Endothelial cell of umbilical vein (primary cell): ENCODE measurements around the gene TMEM170A. TPM values are rescaled to one million over a fixed set of nuclear protein-coding genes. Genes with fewer than 3 reads are reported as not detected.

Experiments
- BruUV-seq: library from RNA; stranded (reverse); fragments of 400-500 nt; replicated peaks from 2 replicates; lab custom pipeline; 2021; lab: Mats Ljungman, UMichigan
- CTCF ChIA-PET: fragments of 300-600, 350-600 bp; sonication (Branson Sonifier 250); formaldehyde crosslinking; loops from one replicate; lab custom pipeline; 2021; ENCODE audit warnings: antibody characterized with exemption, inconsistent platforms; lab: Charles Lee
- POLR2A ChIA-PET: fragments of 300-600, 350-600 bp; sonication (Branson Sonifier 250); formaldehyde crosslinking; loops from one replicate; lab custom pipeline; 2021; ENCODE audit warnings: antibody characterized with exemption, inconsistent platforms; lab: Charles Lee
- DNase-seq: peaks from one replicate; pipeline ENCODE4 v3.0.0-alpha.2; 2011; ENCODE audit warnings: low read depth, low spot score
- FAIRE-seq: peaks from 2 replicates; lab custom pipeline; 2011; peaks lifted over from hg19 to GRCh38; lab: Jason Lieb, UNC
- H2AFZ ChIP-seq: 2 replicates; pipeline ENCODE4 v1.6.0; 2012; ENCODE audit warnings: low read depth, low read length, control low read depth, inconsistent platforms
- H3K27ac ChIP-seq: 2 replicates; pipeline ENCODE4 v1.5.1; 2011; ENCODE audit warnings: low read depth, mild to moderate bottlenecking, control low read depth, low read length, moderate library complexity; ENCODE audit not compliant: insufficient read depth
- H3K27me3 ChIP-seq, 2 experiments: 2 replicates each; pipeline versions ENCODE4 v1.6.0 to v1.6.1; 2011; ENCODE audit warnings: low read length in 2 of 2, mixed read lengths in 1 of 2; ENCODE audit not compliant: control insufficient read depth in 2 of 2, insufficient read depth in 2 of 2
- H3K36me3 ChIP-seq, 2 experiments: 2 replicates in 1 of 2; 3 replicates in 1 of 2; pipeline ENCODE4 v1.5.1; 2011; ENCODE audit warnings: low read length in 2 of 2, mild to moderate bottlenecking in 1 of 2, moderate library complexity in 1 of 2; ENCODE audit not compliant: control insufficient read depth in 2 of 2, insufficient read depth in 2 of 2; ENCODE audit errors: extremely low read depth in 1 of 2
- H3K4me1 ChIP-seq: 3 replicates; pipeline ENCODE4 v1.5.1; 2011; ENCODE audit warnings: mild to moderate bottlenecking, low read length; ENCODE audit not compliant: control insufficient read depth, insufficient read depth; ENCODE audit errors: extremely low read depth
- H3K4me2 ChIP-seq: 2 replicates; pipeline ENCODE4 v1.6.1; 2011; ENCODE audit warnings: low read length, control low read depth, mixed read lengths; ENCODE audit not compliant: insufficient read depth
- H3K4me3 ChIP-seq, 3 experiments: fragments of 200-600 bp in 1 of 3; sonication (generic), shearing (Covaris generic) in 1 of 3; replicated peaks in 1 of 3; 2 replicates each; pipeline ENCODE4 v1.5.1; 2011 to 2016; ENCODE audit warnings: control low read depth in 3 of 3, low read length in 3 of 3, mild to moderate bottlenecking in 2 of 3, inconsistent platforms in 1 of 3, low read depth in 1 of 3, moderate library complexity in 1 of 3; ENCODE audit not compliant: insufficient read depth in 1 of 3
- H3K79me2 ChIP-seq: 2 replicates; pipeline ENCODE4 v1.6.0; 2012; ENCODE audit warnings: low read length, inconsistent platforms; ENCODE audit not compliant: control insufficient read depth, insufficient read depth
- H3K9ac ChIP-seq: replicated peaks from 2 replicates; pipeline ENCODE3; 2011; ENCODE audit warnings: low read length, control low read depth; ENCODE audit not compliant: insufficient read depth; ENCODE audit errors: extremely low read depth
- H3K9me1 ChIP-seq: replicated peaks from 3 replicates; pipeline ENCODE4 v1.6.0; 2011; ENCODE audit warnings: mild to moderate bottlenecking, low read length; ENCODE audit not compliant: control insufficient read depth, insufficient read depth; ENCODE audit errors: extremely low read depth
- H3K9me3 ChIP-seq: replicated peaks from 2 replicates; pipeline ENCODE4 v1.5.1; 2012; ENCODE audit warnings: low read length, inconsistent platforms; ENCODE audit not compliant: control insufficient read depth, insufficient read depth
- H4K20me1 ChIP-seq: replicated peaks from 2 replicates; pipeline ENCODE3; 2011; ENCODE audit warnings: mild to moderate bottlenecking, low read length; ENCODE audit not compliant: control insufficient read depth, insufficient read depth; ENCODE audit errors: extremely low read depth
- EZH2 ChIP-seq: IDR thresholded peaks from 2 replicates; pipeline ENCODE4 v1.6.1; 2012; ENCODE audit warnings: borderline replicate concordance, low read depth, mild to moderate bottlenecking, moderate library complexity, low read length, inconsistent platforms; ENCODE audit not compliant: severe bottlenecking
- GATA2 ChIP-seq: IDR thresholded peaks from 2 replicates; pipeline ENCODE4 v1.7.0; 2011; ENCODE audit warnings: low read depth, mild to moderate bottlenecking, moderate library complexity, mixed read lengths, low read length; ENCODE audit not compliant: insufficient read length, insufficient read depth
- POLR2A ChIP-seq: IDR thresholded peaks from 2 replicates; pipeline ENCODE4 v1.6.1; 2012; ENCODE audit warnings: low read depth, mild to moderate bottlenecking, control low read depth, low read length
- dilution Hi-C: fragments of 300-500 bp; cut with MboI; formaldehyde crosslinking; loops from one replicate; pipeline ENCODE4 v1.15.0; 2019; ENCODE audit warnings: low sequenced_read_pairs; ENCODE audit not compliant: extremely low pct_ligation_motif_present
- intact Hi-C: fragments of 100-400 bp; cut with micrococcal nuclease; formaldehyde crosslinking; loops from one replicate; pipeline ENCODE4 v1.10.0; 2022
- polyA plus RNA-seq, 4 experiments: library from polyadenylated mRNA; depleted of rRNA in 3 of 4; stranded (reverse) in 3 of 4; unstranded in 1 of 4; fragments of >200 nt; gene quantifications; 2 replicates each; pipeline versions ENCODE4 v1.2.1 to v1.2.3, GENCODE V29; 2011 to 2012; ENCODE audit warnings: missing spikeins in 1 of 4
- total RNA-seq: library from RNA; stranded (reverse); gene quantifications from 2 replicates; pipeline ENCODE4 v1.2.3, GENCODE V29; 2021
- TF ChIP-seq, protein P1 (sequence below), 2 donors: IDR thresholded peaks; 1 replicate in 1 of 2; 2 replicates in 1 of 2; pipeline ENCODE4 v1.5.1; 2011; ENCODE audit warnings: low read length in 2 of 2, mild to moderate bottlenecking in 2 of 2, moderate library complexity in 2 of 2, control low read depth in 1 of 2, inconsistent platforms in 1 of 2, low read depth in 1 of 2; ENCODE audit not compliant: insufficient read depth in 1 of 2; ENCODE audit errors: extremely low read depth in 1 of 2
- TF ChIP-seq, protein P2 (sequence below): IDR thresholded peaks from 2 replicates; pipeline ENCODE4 v1.6.1; 2011; ENCODE audit not compliant: insufficient read depth, insufficient read length

Gene TMEM170A
- total and polyA plus RNA-seq, 2 donors (not counting 3 experiments of a cell fraction or from before 2014, with no cell fraction given) = 12.9 to 22.2 TPM

DNA sequence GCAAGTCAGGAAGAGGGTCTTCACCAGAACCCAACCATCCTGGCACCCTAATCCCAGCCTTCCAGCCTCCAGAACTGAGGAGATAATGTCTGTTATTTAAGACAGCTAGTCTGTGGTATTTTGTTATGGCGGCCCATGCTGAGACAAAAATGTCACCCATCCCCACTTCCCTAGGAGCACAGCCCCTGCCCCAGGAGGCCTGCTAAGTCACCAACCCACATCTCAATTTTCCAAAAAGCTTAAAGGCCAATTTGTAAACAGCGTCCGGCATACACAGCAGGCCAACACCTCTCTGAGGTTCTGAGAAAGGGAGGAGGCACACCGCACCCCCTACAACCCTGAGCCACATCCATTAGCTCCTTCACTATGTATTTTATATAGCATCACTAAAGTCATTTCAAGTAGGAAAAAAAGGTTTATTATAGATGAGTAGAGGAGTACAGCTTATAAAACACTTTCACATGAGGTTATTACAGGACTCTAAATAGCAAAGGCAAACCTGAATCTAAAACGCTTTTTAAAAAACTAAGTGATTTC, 6.9 kb downstream of the TMEM170A start:
- no peak overlapping the region for H3K27ac ChIP-seq

DNA sequence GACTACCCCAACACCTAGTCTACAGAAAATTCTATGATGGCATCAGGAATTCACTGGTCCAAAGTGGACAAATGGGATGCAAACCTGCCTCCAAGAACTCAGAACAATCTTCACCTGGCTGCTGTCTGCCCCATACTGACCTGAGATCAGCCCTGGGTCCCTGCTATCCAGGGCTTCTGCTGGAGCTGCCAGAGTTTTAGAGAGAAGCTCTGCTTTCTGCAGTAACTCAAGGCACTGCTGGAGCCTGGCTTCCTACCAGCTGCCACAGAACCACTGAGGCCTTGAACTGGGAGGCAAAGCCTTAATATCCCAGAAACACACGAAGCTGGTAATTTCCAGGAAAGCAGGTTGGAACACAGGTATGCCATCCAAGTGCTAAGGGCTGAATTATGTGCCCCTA, 7.5 kb downstream of the TMEM170A start:
- H2AFZ ChIP-seq = no peak overlapping the region
- no peaks in the 10 kb centered on the region for H3K36me3 ChIP-seq
- peaks cover 2% of the 10 kb centered on the region for H3K4me1 ChIP-seq
- intact Hi-C loops (no loop called here), dilution Hi-C loops (no loop called here)
- ChIA-PET POLR2A (no interaction called here), CTCF (interaction anchor here (3.5 kb wide), 1 partner anchor 257 kb away, joined by 23 read pairs; no protein-coding TSS in a partner anchor)
- DNase-seq (no peak), FAIRE-seq (no peak)
- H3K9ac ChIP-seq = no peak overlapping the region
- no peaks in the 10 kb centered on the region for H3K9me1 ChIP-seq
- no peak overlapping the region for H3K4me2 ChIP-seq
- no peaks in the 10 kb centered on the region for H3K27me3 ChIP-seq
- BruUV-seq = no TSS peak
- H3K79me2 ChIP-seq = peaks cover 79% of the 10 kb centered on the region
- no peaks in the 10 kb centered on the region for H3K9me3 ChIP-seq
- no peaks in the 10 kb centered on the region for H4K20me1 ChIP-seq
- no peak overlapping the region for H3K4me3 ChIP-seq
- TF ChIP-seq, protein P1, sequence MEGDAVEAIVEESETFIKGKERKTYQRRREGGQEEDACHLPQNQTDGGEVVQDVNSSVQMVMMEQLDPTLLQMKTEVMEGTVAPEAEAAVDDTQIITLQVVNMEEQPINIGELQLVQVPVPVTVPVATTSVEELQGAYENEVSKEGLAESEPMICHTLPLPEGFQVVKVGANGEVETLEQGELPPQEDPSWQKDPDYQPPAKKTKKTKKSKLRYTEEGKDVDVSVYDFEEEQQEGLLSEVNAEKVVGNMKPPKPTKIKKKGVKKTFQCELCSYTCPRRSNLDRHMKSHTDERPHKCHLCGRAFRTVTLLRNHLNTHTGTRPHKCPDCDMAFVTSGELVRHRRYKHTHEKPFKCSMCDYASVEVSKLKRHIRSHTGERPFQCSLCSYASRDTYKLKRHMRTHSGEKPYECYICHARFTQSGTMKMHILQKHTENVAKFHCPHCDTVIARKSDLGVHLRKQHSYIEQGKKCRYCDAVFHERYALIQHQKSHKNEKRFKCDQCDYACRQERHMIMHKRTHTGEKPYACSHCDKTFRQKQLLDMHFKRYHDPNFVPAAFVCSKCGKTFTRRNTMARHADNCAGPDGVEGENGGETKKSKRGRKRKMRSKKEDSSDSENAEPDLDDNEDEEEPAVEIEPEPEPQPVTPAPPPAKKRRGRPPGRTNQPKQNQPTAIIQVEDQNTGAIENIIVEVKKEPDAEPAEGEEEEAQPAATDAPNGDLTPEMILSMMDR (IDR thresholded peaks at IDR 0.05; ENCODE audit: extremely low read depth in 1 of 2, insufficient read depth in 1 of 2, low read depth in 1 of 2, low read length in 2 of 2) = no peak
- TF ChIP-seq, protein P2, sequence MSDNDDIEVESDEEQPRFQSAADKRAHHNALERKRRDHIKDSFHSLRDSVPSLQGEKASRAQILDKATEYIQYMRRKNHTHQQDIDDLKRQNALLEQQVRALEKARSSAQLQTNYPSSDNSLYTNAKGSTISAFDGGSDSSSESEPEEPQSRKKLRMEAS = no peak
- TF ChIP-seq EZH2 = no peak
- TF ChIP-seq POLR2A = no peak
- TF ChIP-seq GATA2 = no peak
- no peak overlapping the region for H3K27ac ChIP-seq

More for the DNA sequence above, 6.9 kb downstream of the TMEM170A start:
- no peaks in the 10 kb centered on the region for H3K9me3 ChIP-seq
- H3K4me1 ChIP-seq = peaks cover 2% of the 10 kb centered on the region
- no TSS peak for BruUV-seq
- H4K20me1 ChIP-seq = no peaks in the 10 kb centered on the region
- H3K9me1 ChIP-seq = no peaks in the 10 kb centered on the region
- FAIRE-seq (no peak), DNase-seq (no peak)
- H3K79me2 ChIP-seq = peaks cover 82% of the 10 kb centered on the region
- intact Hi-C loops = no loop called here
- TF ChIP-seq, protein P1 (IDR thresholded peaks at IDR 0.05; ENCODE audit: extremely low read depth in 1 of 2, insufficient read depth in 1 of 2, low read depth in 1 of 2, low read length in 2 of 2) = no peak
- no peaks in the 10 kb centered on the region for H3K27me3 ChIP-seq
- ChIA-PET CTCF (interaction anchor here (1.3 to 3.5 kb wide), 3 partner anchors 24 to 260 kb away, joined by 3 to 23 read pairs (median 4); partner anchors contain the start of gene CFDP1), POLR2A (no interaction called here)
- H3K4me2 ChIP-seq = no peak overlapping the region
- H3K36me3 ChIP-seq = no peaks in the 10 kb centered on the region
- no peak overlapping the region for H3K9ac ChIP-seq
- no peak overlapping the region for H2AFZ ChIP-seq
- no peak overlapping the region for H3K4me3 ChIP-seq
- dilution Hi-C loops = no loop called here
